Measurements from ENCODE around the gene IGF2BP1. TPM values are rescaled to one million over a fixed set of nuclear protein-coding genes. Genes with fewer than 3 reads are reported as not detected.

The IGF2BP1 gene
- total and polyA plus RNA-seq, 2 of the 8 experiments (the other 6 are each of a cell fraction or from before 2014, with no cell fraction given): 41.6 to 513 TPM

DNA sequence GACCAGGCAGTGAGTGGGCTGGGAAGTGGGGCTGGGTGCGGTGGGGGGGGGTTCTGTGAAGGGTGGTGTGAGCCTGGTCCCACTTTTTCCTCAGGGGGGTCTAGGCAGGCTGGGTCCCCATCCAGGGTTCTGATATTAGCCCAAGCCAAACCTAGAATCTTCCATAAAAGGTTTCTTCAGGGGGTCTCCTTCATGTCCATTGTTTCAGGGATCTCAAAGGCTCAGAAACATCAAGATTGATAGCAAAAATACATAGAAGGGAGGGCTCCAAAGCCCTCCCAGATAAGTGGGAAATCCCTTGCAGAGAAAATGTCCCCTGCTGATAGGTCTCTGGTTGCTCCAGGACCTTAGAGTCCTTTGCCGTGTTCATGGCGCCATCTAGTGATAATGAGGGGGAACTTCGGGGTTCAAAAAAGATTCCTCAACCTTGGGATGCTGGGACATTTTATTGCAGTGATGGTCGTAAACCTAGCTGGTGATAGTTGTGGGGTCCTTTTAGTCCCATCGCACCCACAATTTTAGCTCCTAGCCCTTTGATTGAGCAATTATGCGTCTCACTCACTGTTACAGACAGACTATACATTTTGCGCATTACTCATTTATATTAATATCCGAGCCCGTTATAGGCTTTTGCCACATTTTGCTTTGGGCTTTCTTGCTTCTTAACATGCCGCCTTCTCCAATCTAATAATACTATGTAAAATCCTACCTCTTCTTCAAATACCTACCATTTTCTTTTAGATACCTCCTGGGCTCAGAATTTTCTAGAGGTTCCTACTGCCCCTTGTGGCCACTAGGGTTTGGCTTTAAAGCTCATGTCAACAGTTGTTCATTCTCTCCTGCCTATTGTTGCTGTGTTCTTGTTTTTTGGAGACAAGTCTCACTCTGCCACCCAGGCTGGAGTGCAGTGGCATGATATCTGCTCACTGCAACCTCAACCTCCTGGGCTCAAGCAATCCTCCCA lies 35.1 kb downstream of the IGF2BP1 start (continued):
- TF ChIP-seq, protein P1, sequence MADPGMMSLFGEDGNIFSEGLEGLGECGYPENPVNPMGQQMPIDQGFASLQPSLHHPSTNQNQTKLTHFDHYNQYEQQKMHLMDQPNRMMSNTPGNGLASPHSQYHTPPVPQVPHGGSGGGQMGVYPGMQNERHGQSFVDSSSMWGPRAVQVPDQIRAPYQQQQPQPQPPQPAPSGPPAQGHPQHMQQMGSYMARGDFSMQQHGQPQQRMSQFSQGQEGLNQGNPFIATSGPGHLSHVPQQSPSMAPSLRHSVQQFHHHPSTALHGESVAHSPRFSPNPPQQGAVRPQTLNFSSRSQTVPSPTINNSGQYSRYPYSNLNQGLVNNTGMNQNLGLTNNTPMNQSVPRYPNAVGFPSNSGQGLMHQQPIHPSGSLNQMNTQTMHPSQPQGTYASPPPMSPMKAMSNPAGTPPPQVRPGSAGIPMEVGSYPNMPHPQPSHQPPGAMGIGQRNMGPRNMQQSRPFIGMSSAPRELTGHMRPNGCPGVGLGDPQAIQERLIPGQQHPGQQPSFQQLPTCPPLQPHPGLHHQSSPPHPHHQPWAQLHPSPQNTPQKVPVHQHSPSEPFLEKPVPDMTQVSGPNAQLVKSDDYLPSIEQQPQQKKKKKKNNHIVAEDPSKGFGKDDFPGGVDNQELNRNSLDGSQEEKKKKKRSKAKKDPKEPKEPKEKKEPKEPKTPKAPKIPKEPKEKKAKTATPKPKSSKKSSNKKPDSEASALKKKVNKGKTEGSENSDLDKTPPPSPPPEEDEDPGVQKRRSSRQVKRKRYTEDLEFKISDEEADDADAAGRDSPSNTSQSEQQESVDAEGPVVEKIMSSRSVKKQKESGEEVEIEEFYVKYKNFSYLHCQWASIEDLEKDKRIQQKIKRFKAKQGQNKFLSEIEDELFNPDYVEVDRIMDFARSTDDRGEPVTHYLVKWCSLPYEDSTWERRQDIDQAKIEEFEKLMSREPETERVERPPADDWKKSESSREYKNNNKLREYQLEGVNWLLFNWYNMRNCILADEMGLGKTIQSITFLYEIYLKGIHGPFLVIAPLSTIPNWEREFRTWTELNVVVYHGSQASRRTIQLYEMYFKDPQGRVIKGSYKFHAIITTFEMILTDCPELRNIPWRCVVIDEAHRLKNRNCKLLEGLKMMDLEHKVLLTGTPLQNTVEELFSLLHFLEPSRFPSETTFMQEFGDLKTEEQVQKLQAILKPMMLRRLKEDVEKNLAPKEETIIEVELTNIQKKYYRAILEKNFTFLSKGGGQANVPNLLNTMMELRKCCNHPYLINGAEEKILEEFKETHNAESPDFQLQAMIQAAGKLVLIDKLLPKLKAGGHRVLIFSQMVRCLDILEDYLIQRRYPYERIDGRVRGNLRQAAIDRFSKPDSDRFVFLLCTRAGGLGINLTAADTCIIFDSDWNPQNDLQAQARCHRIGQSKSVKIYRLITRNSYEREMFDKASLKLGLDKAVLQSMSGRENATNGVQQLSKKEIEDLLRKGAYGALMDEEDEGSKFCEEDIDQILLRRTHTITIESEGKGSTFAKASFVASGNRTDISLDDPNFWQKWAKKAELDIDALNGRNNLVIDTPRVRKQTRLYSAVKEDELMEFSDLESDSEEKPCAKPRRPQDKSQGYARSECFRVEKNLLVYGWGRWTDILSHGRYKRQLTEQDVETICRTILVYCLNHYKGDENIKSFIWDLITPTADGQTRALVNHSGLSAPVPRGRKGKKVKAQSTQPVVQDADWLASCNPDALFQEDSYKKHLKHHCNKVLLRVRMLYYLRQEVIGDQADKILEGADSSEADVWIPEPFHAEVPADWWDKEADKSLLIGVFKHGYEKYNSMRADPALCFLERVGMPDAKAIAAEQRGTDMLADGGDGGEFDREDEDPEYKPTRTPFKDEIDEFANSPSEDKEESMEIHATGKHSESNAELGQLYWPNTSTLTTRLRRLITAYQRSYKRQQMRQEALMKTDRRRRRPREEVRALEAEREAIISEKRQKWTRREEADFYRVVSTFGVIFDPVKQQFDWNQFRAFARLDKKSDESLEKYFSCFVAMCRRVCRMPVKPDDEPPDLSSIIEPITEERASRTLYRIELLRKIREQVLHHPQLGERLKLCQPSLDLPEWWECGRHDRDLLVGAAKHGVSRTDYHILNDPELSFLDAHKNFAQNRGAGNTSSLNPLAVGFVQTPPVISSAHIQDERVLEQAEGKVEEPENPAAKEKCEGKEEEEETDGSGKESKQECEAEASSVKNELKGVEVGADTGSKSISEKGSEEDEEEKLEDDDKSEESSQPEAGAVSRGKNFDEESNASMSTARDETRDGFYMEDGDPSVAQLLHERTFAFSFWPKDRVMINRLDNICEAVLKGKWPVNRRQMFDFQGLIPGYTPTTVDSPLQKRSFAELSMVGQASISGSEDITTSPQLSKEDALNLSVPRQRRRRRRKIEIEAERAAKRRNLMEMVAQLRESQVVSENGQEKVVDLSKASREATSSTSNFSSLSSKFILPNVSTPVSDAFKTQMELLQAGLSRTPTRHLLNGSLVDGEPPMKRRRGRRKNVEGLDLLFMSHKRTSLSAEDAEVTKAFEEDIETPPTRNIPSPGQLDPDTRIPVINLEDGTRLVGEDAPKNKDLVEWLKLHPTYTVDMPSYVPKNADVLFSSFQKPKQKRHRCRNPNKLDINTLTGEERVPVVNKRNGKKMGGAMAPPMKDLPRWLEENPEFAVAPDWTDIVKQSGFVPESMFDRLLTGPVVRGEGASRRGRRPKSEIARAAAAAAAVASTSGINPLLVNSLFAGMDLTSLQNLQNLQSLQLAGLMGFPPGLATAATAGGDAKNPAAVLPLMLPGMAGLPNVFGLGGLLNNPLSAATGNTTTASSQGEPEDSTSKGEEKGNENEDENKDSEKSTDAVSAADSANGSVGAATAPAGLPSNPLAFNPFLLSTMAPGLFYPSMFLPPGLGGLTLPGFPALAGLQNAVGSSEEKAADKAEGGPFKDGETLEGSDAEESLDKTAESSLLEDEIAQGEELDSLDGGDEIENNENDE (IDR thresholded peaks at IDR 0.05; ENCODE audit: insufficient replicate concordance, low read length): no peak
- TF ChIP-seq HDAC6 (IDR thresholded peaks at IDR 0.05; ENCODE audit: low read depth, low read length) (no peak), SP1 (IDR thresholded peaks at IDR 0.05; ENCODE audit: low read depth, low read length) (0 out of 2 replicates have a peak, but pooled peaks have one; percentile 18), SIN3A (conservative IDR thresholded peaks at IDR 0.05 in 1 of 2, IDR thresholded peaks at IDR 0.05 in 1 of 2; ENCODE audit: low read depth in 1 of 2, low read length in 2 of 2) (no peak; a peak in 1 of 4 replicates), EP300 (IDR thresholded peaks at IDR 0.05; ENCODE audit: borderline replicate concordance in 1 of 2, low read depth in 2 of 2, low read length in 2 of 2) (0 out of 3 replicates have a peak, but pooled peaks of 1 of the 2 experiments have one; percentile 51), ATF2 (IDR thresholded peaks at IDR 0.05; ENCODE audit: low read length) (no peak)
